ENCODE results near the gene CEMIP.

DNA sequence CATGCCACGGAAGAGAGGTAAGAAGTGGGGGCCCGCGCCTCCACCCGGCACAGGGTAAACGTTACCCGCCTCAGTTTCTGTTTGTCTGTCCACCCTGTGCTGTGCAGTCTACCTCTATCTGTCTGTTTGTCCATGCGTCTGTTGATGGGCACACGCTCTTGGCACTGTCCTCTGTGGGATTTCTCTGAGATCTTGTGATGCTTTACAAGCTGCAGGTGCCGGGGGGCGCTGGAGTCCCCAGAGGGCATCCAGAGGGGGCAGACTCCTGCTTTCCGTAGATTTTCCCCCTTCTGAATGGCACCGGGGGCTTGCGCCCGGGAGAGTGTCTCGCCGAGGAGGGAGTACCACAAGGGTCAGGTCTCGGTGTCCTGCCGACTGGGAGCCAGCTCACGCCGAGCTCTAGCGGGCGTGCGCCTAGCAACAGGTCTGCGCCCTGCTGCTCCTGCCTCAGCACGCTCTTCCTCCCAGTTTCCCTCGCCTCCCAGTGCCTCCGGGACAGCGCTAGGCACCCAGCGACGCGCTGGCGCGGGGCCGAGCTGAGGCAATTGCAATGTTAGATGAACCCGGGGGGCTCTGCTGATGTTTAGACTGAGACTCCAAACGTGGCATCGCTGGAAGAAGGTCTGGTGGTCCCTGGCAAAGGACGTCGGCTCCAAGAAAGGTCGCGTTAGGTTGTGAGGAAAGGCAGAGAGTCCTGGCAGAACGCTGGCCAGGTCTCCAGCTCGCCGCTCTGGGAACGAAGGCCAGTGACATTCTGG is 667 bp downstream of the CEMIP start:
- TF ChIP-seq, protein P1, sequence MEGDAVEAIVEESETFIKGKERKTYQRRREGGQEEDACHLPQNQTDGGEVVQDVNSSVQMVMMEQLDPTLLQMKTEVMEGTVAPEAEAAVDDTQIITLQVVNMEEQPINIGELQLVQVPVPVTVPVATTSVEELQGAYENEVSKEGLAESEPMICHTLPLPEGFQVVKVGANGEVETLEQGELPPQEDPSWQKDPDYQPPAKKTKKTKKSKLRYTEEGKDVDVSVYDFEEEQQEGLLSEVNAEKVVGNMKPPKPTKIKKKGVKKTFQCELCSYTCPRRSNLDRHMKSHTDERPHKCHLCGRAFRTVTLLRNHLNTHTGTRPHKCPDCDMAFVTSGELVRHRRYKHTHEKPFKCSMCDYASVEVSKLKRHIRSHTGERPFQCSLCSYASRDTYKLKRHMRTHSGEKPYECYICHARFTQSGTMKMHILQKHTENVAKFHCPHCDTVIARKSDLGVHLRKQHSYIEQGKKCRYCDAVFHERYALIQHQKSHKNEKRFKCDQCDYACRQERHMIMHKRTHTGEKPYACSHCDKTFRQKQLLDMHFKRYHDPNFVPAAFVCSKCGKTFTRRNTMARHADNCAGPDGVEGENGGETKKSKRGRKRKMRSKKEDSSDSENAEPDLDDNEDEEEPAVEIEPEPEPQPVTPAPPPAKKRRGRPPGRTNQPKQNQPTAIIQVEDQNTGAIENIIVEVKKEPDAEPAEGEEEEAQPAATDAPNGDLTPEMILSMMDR (IDR thresholded peaks at IDR 0.05; ENCODE audit: low read length), result no peak
- no peak for TF ChIP-seq EZH2 (optimal IDR thresholded peaks at IDR 0.05; ENCODE audit: low read depth, low read length)
- no peak for TF ChIP-seq EZH2phosphoT487 (IDR thresholded peaks at IDR 0.05; ENCODE audit: low read length)

All from MM.1S (cell line).